HG02973 (cell line): ENCODE measurements around the gene ZNF234.
A peak's percentile ranks its signal among the peaks of the same experiment; 100 is the strongest.
"Not testable (repeated sequence)": the region's sequence is repeated elsewhere in the genome, so short reads cannot be mapped to it uniquely, and the experiment has no call there.

Experiments
- ATAC-seq: cut with Tn5 transposase; IDR thresholded peaks from one replicate; pipeline ENCODE4 v1.9.1; 2021; ENCODE audit warnings: moderate library complexity; ENCODE audit not compliant: unreplicated experiment

ZNF234 gene

DNA sequence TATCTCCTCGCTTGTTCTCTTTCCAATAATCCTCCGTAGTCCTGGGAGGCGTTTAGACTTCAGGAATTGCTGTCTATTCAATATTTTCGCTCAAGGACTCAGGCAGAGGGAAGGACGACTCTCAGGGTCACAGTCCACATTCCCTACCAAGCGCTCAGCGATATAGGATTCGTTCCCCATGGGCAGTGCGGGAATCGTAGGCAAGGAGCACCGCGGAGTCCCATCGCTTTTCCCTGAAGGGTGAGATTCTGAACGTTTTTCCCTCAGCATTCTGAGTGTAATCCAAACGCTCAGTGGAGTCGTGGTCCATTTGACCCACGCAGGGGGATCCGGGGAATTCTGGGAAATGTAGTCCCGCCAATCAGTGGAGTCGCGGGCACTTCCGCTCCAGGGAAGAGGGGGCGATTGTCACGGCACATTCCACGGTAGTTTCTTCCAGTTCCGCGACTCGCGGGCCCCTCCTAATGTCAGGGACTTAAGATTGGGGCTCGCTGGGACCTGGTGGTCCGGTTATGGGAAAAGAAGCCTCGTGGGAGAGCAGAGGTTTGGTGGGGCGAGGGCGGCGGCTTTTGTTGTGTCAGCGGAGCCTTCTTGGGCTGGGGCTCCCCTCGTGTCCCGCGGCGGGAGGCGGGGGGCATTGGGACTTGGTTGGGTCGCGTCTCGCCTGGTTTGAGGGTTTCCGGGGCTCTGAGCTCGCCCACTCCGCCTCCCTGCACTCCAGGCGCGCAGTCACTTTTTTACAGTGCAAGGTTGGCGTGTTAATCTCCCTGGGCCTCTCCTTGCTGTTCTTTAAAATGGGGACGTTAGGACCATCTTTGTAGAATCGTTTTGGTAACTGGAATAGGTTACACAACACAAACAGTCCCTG is at the start of gene ZNF234:
TSS of gene ZNF234 (plus strand) at position 364 of the 868 bp plus-strand sequence. CDS start 3,079 bp downstream, outside the sequence.
- ATAC-seq = peak; percentile 71

DNA sequence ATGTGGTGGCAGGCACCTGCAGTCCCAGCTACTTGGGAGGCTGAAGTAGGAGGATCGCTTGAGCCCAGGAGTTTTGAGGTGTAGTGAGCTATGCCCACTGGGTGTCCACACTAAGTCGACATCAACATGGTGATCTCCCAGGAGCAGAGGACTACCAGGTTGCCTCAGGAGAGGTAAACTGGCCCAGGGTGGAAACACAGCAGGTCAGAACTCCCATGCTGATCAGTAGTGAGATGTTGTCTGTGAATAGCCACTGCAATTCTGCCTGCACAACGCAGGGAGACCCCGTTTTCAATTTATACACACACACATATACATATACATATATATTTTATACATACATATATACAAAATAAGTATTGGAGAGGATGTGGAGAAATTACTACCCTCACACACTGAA is 49.2 kb upstream of the ZNF234 start:
- ATAC-seq = no peak

DNA sequence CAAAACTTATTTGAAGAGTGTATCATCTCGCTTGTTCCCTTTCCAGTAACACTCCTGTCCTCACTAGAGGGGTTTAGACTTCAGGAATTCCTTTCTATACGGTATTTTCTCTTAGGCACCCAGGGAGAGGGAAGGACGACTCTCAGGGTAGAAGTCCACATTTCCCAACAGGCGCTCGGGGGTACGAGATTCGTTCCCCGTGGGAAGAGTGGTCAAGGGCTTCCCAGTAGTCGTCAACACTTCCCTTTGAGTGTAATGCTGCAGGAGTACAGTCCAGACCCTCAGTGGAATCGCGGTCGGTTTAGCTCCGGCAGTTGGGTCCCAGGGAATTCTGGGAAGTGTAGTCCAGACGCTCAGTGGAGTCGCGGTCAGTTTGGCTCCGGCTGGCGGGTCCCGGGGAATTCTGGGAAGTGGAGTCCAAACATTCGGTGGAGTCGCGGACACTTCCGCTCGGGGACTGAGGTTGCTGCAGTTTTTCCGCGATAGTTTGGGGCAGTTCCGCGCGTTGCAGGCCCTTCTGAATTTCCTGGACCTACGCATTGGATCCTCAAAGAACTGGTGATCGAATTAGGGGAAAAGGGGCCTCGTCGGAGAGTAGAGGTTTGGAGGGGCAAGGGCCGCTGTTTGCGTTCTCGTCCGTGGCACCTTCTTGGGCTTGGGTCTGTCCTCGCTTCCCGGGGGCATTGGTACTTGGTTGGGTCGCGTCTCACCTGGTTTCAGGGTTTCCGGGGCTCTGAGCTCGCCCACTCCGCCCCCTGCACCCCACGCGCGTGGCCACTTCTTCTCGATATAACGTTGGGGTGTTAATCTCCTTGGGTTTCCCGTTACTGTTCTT is 47.2 kb upstream of the ZNF234 start, which contains the start of gene ZNF224:
TSS of gene ZNF224 (plus strand) at position 431 of the 835 bp plus-strand sequence. CDS start 3,513 bp downstream, outside the sequence.
- ATAC-seq = peak; percentile 83

DNA sequence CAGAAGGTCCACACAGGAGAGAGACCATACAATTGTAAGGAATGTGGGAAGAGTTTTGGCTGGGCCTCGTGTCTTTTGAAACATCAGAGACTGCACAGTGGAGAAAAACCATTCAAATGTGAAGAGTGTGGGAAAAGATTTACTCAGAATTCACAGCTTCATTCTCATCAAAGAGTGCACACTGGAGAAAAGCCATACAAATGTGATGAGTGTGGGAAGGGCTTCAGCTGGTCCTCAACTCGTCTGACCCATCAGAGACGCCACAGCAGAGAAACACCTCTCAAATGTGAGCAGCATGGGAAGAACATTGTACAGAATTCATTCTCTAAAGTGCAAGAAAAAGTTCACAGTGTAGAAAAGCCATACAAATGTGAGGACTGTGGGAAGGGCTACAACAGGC is 33.6 kb upstream of the ZNF234 start:
- ATAC-seq = no peak

DNA sequence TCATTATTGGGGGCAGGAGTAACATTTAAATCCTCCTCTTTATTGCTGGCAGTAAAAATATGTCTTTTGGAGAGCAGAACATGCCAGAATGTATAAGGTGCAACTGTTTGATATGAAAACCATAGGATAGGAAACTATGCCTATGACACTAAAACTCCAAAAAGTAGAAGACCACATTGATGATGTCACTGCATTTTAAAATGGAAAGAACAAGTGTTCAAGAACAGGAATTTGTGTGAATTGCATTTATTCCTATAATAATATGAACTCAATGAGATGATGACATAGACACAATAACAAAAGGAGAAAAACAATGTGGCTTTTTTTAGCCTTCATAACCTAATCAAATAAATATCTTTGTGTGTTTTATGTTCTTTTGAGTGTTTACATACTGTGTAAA is 31.9 kb upstream of the ZNF234 start:
- no peak for ATAC-seq

DNA sequence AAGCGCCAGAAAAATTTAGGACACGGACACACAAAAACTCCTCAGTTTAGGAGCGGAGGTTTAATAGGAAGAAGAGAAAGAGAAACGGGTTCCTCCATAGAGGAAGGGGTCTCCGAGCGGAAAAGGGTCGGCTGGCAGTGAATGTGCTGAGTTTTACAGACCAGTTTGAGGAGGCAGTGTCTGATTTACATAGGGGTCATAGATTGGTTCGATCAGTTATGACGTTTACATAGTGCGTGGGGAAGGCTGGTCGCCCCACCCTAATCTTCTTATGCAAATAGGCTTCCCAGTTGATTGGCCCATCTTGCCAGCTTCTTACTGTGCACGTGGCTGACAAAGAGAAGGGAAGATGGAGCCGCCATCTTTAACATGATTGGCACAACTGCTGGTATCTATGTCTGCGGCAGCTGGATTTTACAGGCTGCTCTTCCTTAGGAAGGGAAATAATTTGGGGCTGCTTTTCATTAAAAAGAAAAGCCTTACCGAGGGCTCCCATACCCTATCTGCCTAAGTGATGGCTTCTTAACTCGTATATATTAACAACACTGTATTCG is 29.4 kb upstream of the ZNF234 start:
- ATAC-seq = no peak

DNA sequence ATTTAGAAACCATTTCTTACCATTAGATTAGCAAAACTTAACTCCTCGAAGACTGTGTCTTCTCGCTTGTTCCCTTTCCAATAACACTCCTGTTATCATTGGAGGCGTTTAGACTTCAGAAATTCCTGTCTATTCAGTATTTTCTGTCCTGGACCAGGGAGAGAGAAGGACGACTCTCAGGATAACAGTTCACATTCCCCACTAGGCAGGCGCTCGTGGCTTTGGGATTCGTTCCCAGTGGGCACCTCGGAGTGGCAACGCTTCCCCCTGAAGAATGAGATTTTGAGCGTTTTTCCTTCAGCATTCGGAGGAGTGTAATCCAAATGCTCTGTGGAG is 28.6 kb upstream of the ZNF234 start:
- ATAC-seq = peak; percentile 7

DNA sequence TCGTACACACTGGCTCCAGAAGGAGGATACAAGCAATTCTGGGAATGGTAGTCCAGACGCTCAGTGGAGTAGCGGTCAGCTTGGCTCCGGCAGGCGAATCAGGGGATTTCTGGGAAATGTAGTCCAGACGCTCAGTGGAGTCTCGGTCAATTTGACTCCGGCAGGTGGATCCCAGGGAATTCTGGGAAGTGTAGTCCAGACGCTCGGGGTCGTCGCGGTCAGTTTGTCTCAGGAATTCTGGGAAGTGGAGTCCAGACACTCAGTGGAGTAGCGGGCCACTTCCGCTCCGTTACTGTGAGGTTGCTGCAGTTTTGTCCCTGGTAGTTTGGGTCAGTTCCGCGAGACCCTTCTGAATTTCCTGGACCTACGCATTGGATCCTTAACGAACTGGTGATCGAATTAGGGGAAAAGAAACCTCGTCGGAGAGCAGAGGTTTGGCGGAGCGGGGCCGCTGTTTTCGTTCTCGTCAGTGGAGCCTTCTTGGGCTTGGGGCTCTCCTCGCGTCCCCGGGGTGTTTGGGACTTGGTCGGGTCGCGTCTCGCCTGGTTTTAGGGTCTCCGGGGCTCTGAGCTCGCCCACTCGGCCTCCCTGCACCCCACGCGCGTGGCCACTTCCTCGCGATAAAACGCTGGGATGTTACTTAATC is 28.1 kb upstream of the ZNF234 start, which contains the start of gene ZNF225:
TSS of gene ZNF225 (plus strand) at position 262 of the 646 bp plus-strand sequence. CDS start 2,429 bp downstream, outside the sequence.
- ATAC-seq = peak; percentile 91

DNA sequence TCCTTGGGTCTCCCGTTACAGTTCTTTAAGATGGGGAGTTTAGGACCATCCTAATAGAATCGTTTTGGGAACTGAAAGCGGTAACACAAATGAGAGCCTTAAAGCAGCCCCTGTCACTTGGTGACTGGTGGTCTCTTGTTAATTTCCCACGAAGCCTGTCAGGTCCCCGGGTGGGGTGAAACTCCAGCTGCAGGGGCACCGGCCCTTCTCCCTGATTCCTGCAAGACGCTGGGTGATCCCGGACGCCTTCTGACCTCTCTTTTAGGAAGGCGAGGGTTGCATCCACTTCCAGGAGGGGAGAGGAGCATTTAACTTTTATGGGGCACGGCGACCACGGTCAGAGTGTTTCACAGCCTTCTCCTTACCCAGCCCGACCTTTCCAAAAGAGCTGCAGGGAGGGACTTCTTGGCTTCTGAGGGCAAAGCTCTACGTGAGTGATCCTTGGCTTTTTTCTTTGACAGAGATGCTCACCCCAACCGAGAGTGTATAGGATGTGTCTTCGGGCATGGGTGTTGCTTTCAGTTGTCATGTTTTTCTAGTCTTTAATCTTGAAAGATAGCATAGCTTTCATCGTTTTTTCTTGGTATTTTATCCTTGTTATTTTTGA is 27.5 kb upstream of the ZNF234 start:
- ATAC-seq = no peak

DNA sequence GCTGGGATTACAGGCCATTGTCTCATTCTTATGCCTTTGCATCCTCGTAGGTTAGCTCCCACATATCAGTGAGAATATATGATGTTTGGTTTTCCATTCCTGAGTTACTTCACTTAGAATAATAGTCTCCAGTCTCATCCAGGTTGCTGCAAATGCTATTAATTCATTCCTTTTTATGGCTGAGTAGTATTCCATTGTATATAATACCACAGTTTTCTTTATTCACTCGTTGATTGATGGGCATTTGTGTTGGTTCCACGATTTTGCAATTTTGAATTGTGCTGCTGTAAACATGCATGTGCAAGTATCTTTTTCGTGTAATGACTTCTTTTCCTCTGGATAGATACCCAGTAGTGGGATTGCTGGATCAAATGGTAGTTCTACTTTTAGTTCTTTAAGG is 20.2 kb upstream of the ZNF234 start:
- not testable (repeated sequence) for ATAC-seq

DNA sequence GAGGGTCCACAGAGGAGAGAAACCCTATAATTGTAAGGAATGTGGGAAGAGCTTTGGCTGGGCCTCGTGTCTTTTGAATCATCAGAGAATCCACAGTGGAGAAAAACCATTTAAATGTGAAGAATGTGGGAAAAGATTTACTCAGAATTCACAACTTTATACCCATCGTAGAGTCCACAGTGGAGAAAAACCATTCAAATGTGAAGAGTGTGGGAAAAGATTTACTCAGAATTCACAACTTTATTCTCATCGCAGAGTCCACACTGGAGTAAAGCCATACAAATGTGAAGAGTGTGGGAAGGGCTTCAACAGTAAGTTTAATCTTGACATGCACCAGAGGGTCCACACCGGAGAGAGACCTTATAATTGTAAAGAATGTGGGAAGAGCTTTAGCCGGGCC is 9.4 kb upstream of the ZNF234 start:
- no peak for ATAC-seq

DNA sequence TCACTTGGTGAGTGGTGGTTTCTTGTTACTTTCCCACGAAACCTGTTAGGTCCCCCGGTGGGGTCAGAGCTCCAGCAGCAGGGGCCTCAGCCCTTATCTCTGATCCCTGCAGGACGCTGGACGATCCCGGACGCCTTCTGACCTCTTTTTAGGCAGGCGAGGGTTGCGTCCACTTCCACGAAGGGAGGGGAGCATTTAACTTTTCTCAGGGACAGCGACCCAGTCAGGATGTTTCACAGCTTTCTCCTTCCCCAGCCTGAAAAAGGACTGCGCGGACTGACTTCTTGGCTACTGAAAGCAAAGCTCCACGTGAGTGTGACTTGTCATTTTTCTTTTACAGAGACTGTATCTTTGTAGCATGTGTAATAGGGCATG is 692 bp downstream of the ZNF234 start:
- no peak for ATAC-seq

DNA sequence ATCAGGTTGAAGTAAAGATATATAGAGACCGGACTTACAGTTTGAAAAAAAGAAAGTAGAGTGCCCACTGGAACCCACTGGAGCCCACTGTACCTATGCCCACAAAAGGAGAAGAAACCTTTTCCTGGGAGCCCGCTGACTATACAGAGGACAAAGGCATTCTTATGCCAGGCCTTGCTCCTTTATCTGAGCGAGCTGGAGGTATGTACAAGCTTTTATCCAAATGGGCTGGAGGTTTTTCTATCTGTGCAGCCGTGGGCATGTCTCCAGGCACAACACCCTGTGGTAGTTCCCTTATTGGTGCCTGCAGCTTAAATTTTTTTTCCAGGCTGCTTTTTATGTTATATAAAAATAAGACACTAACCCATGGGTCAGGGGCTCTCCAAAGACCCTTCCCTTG is 8.4 kb downstream of the ZNF234 start:
- ATAC-seq = no peak

DNA sequence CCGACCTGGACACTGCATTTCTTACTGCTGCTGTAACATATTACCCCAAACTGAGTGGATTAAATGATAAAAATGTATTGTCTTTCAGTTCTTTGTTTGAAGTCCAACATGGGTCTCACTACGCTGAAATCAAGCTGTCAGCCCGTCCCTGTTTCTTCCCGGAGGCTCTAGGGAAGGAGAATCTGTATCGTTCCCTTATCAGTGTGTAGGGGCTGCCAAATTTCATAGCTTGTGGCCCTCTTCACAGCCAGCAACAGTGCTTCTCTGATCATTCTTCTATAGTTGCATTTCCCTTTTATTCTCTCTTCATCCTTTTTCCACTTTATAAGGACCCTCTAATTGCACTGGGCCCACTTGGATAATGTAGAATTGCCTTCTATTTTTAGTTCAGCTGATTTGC is 10.1 kb downstream of the ZNF234 start:
- ATAC-seq = no peak

DNA sequence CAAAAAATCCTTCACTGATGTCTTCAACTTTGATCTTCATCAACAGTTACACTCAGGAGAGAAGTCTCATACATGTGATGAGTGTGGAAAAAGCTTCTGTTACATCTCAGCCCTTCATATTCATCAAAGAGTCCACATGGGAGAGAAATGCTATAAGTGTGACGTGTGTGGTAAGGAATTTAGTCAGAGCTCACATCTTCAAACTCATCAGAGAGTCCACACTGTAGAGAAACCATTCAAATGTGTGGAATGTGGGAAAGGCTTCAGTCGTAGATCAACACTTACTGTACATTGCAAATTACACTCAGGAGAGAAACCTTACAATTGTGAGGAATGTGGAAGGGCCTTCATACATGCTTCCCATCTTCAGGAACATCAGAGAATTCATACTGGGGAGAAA is 15.1 kb downstream of the ZNF234 start:
- ATAC-seq = no peak

DNA sequence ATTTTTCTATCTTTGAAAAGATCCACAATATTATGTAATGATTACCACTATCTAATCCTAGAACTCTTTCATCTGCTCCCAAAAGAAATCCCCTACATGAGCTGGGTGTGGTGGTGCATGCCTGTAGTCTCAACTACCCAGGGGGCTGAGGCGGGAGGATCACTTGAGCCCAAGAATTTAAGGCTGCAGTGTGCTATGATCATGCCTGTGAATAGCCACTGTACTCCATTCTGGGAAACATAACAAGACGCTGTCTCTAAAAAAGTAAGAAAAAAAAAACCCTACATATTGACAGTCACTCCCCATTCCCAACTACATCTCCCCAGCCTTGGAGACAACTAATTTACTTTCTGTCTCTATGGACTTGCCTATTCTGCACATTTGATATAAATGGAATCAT is 22.4 kb downstream of the ZNF234 start:
- ATAC-seq = no peak

DNA sequence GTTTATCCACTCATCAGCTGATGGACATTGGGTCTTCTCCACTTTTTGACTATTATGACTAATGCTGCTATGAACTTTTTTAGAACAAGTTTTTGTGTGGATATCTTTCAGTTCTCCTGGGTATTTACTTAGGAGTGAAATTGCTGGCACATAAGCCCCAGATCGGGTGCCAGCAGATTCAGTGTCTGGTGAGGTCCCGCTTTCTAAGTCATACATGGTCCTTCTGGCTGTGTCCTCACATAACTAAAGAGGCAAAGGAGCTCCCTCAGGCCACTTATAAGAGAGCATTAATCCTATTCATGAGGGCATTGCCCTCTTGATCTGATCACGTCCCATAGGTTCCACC is 22.9 kb downstream of the ZNF234 start:
- ATAC-seq = peak; percentile 14

DNA sequence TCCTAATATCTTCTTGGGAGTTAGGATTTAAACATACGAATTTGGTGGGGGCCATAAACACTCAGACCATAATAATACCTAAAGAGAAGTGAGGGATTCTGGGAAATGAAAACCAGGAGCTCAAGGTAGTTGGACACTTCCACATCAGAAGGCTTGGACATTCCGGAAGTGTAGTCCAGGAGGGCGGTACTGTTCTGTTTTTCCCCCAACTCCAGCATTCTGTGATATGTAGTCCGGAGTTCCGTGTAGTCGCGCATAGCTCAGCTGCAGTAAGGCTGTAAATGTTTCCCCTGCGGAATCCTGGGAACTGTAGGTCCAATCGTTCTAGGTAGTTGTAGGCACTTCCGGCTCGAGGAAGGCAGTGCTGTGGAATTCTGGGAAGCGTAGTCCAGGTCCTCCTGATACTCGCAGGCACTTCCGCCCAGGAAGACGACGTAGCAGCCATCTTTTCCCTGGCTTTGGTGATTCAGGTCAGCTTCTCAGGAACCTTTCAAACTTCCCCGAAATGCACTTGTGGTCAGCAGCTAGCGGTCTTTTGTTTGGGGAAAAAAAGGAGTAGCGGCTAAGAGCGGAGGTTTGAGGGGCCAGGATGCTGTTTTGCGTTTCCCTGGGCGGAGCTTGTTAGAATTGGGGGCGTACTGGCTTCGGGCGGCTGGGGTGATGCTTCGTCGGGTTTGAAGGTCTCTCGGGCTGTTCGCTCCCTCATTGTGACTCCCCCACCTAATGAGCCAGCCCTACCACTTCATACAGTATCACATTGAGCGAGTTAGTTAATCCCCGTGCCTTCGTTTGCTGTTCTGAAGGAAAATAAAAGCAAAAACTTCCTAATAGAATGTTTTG is 23.5 kb downstream of the ZNF234 start, which contains the start of gene ZNF226:
TSS of gene ZNF226 (plus strand) at position 428 of the 840 bp plus-strand sequence. CDS start 4,981 bp downstream, outside the sequence.
- peak; percentile 83 for ATAC-seq

DNA sequence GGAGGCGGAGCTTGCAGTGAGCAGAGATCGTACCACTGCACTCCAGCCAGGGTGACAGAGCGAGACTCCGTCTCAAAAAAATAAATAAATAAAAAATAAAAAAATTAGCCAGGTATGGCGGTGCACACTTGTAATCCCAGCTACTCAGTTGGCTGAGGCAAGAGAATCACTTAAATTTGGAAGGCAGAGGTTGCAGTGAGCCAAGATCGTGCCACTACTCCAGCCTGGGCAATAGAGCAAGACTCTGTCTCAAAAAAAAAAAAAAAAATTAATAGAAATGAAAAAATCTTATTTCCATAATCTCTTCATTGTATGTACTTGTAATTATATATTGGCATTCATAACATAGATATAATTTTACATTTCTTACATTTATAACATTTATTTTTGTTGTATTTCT is 29.3 kb downstream of the ZNF234 start:
- not testable (repeated sequence) for ATAC-seq

DNA sequence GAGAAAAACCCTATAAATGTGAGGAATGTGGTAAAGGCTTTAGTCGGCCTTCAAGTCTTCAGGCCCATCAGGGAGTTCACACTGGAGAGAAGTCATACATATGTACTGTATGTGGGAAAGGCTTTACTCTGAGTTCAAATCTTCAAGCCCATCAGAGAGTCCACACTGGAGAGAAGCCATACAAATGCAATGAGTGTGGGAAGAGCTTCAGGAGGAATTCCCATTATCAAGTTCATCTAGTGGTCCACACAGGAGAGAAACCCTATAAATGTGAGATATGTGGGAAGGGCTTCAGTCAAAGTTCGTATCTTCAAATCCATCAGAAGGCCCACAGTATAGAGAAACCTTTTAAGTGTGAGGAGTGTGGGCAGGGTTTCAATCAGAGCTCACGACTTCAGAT is 35.2 kb downstream of the ZNF234 start:
- ATAC-seq = no peak
